ENCODE data around the gene PRICKLE3. TPM values are rescaled to one million over a fixed set of nuclear protein-coding genes. Genes with fewer than 3 reads are reported as not detected.
"Not testable (repeated sequence)": the region's sequence is repeated elsewhere in the genome, so short reads cannot be mapped to it uniquely, and the experiment has no call there.

The PRICKLE3 gene
- total RNA-seq, 1 donor from 2014 or later: 10.3 TPM

DNA sequence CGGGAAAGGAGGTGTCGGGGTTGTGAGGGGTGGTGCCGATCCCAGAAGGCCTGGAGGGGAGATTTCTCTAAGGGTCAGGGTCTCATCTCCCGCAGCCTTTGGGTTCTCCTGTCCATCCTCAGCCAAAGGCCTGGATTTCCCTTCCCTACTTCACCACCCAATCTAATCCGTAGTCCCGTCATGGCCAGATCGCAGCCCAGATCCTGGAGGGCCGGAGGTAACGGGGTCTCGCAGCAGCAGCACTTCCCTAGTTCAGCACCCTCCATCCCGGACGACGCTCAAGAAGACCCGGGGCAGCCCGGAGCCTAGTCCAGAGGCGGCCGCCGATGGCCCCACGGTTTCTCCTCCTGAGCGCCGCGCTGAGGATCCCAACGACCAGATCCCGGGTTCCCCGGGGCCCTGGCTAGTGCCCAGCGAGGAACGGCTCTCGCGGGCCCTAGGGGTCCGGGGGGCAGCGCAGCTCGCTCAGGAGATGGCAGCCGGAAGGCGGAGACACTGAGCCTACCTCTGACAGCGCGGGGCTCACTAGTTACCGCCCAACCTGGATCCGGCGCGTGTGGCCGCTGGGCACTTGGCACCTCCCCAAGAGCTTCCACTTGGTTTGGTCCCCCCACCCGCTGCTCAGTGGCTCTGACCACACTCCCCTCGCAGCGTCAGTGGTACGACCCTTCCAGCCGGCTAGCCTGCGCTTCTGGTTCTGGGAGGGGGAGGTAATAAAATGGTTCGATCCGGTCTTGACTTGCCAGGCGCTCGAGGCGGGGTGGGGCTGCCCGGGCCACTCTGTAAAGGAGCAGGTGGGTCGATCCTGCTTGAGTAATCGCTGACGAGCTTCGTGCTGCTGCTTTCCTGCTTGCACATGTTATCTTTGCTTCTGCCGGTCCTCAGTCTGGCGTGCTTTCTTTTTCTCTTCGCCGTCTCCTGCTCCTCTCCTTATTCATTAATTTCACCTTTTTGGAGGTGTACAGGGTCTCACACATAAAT is 20.0 kb downstream of the PRICKLE3 start:
- peak; percentile 91 for DNase-seq (ENCODE audit: low spot score)
- intact Hi-C loops (cut with DNase I): loop anchor here (2.0 kb wide), 1 partner anchor 19 kb away; no protein-coding TSS in a partner anchor

DNA sequence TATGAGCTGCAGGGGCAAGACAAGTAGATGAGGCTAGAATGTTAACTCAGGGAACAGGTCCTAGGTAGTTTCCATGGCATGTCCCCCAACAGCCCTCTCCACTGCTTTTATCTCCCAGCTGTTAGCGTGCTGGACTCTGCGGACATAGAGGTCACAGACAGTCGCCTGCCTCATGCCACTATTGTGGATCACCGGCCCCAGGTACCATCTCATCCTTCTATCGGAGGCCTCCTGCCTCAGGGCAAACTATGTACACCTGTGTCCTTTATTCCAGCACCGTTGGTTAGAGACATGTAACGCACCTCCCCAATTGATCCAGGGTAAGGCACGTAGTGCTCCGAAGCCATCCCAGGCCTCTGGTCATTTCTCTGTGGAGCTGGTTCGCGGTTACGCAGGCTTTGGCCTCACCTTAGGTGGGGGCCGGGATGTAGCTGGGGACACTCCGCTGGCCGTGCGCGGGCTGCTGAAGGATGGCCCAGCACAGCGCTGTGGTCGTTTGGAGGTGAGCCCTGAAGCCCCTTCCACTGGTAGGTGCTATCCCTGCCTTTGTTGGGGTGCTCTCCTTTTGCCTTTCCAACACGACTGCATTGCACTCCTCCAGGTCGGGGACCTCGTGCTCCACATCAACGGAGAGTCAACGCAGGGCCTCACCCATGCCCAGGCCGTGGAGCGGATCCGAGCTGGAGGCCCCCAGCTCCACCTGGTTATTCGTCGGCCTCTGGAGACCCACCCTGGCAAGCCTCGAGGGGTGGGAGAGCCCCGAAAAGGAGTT is 21.4 kb downstream of the PRICKLE3 start:
- intact Hi-C loops (cut with DNase I): loop anchor here (2.0 kb wide), 1 partner anchor 20 kb away; no protein-coding TSS in a partner anchor
- DNase-seq (ENCODE audit: low spot score): no peak

DNA sequence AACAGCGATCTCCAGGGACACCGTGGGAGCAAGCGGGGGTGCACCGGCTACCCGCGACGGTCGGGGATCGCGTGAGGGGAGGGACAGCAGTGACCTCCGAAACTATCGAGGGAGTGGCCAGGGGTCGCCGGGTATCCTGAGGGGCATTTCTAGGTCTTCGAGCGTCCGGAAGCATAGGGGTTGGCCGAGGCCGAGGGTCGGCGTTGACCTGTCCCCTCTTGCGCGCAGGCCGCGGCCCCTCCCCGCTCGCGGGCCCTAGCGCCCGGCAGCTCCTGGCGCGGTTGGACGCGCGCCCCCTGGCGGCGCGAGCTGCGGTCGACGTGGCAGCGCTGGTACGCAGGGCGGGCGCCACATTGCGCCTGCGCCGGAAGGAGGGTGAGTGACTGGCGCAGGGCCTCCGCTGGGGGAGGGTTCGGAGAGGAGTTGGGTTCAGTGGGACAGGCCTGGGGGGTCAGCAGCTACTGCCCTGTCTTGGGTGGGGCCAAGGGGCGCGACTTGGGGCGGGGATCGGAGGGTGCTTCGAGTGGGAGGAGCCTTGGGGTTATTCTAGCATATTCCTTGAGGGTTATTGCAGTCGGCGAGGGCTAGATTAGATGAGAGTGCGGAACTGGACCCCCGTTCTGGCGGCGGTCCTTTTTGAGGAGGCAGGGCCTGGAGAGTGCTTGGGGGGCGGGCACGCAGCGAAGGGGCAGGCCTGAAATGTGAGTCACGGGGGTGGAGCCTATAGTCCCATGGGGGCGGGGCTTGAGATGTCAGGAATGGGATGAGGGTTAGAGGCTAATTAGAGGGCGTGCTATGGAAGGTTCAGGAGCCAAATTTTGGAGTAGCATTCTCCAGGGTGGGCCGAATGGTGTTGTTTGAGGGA is 22.4 kb downstream of the PRICKLE3 start:
- intact Hi-C loops (cut with DNase I): loop anchor here (2.0 kb wide), 1 partner anchor 21 kb away; no protein-coding TSS in a partner anchor
- DNase-seq (ENCODE audit: low spot score): peak; percentile 93

DNA sequence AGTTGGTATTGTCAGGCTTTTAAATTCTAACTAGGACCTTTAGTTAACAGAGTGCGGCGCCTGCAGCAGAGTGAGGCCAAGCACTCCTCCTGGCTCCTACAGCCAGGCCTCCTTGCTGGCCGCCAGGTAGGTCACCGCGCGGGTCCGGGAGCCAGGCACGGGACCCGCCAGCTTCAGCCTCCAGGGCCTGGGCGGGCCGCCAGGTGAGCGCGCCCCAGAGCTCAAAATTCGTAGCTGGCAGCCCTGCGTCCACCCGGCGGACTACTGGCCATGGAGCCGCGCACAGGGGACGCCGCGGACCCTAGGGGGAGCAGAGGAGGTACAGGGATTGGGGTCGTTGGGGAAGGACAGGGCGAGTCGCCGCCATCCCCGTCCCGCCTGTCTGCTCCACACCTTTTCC is 23.6 kb downstream of the PRICKLE3 start, which contains the start of gene MAGIX:
TSS of gene MAGIX (plus strand) at position 139 of the 400 bp plus-strand sequence. CDS start at position 271, 132 bp downstream.
- DNase-seq (ENCODE audit: low spot score): no peak
- intact Hi-C loops (cut with DNase I): no loop called here

DNA sequence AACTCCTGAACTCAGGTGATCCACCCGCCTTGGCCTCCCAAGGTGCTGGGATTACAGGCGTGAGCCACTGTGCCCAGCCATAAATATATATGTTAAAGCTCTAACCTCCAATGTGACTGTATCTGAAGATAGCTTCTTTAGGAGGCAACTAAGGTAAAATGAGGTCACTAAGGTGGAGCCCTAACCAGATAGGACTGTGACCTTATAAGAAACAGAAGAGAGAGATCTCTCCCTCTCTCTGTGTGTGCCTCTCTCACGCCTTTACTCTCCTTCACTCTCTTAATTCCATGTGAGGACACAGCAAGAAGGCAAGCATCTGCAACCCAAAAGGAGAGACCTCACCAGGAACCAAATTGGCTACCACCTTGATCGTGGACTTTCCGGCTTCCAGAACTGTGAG is 24.5 kb downstream of the PRICKLE3 start:
- DNase-seq (ENCODE audit: low spot score): no peak
- intact Hi-C loops (cut with DNase I): no loop called here

DNA sequence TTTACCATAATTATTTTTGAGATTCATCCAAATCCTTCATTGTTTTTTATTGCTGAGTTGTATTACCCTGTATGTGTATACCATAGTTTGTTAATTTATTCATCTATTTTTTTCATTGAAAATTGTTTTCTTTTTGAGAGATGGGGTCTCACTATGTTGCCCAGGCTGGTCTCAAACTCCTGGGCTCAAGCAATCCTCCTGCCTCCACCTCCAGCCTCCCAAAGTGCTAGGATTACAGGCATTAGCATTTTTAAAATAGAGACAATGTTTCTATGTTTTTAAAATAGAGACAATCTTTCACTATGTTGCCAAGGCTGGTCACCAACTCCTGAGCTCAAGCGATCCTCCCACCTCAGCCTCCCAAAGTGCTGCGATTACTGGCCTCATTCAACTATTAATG is 25.3 kb downstream of the PRICKLE3 start:
- intact Hi-C loops (cut with DNase I): no loop called here
- DNase-seq (ENCODE audit: low spot score): no peak

DNA sequence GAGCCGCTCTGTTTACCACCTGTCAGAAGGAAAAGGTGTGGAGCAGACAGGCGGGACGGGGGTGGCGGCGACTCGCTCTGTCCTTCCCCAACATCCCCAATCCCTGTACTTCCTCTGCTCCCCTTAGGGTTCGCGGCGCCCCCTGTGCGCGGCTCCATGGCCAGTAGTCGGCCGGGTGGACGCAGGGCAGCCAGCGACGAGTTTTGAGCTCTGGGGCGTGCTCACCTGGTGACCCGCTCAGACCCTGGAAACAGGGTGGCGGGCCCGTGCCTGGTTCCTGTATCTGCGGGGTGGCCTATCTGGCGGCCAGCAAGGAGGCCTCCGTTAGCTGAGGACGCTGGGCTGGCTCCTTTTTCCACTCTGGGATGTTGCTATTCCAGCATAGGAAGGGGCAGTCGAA is 29.0 kb downstream of the PRICKLE3 start:
- intact Hi-C loops (cut with DNase I): no loop called here
- DNase-seq (ENCODE audit: low spot score): no peak

DNA sequence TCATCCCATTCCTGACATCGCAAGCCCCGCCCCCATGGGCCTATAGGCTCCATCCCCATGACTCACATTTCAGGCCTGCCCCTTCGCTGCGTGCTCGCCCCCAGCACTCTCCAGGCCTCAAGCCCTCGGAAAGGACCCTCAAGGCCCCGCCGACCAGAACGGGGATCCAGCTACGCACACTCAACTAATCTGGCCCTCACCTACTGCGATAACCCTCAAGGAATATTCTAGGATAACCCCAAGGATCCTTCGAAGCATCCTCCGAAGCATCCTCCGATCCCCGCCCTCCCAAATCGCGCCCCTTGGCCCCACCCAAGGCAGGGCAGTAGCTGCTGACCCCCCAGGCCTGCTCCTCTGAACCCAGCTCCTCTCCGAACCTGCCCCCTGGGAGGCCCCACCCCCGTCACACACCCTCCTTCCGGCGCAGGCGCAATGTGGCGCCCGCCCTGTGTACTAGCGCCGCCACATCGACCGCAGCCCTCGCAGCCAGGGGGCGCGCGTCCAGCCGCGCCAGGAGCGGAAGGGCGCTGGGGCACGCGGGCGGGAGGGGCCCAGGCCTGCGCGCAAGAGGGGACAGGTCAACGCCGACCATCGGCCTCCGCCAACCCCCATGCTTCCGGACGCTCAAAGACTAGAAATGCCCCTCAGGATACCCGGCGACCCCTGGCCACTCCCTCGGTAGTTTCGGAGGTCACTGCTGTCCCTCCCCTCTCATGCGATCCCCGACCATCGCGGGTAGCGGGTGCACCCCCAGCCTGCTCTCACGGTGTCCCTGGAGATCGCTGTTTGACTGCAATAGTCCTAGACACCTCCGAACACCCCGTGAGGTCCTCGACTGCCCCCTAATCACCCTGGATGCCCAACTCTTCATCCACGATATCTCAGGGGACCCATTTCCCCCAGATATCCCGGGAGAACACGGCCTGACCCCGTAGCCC is 30.0 kb downstream of the PRICKLE3 start:
- DNase-seq (ENCODE audit: low spot score): peak; percentile 94
- intact Hi-C loops (cut with DNase I): no loop called here

DNA sequence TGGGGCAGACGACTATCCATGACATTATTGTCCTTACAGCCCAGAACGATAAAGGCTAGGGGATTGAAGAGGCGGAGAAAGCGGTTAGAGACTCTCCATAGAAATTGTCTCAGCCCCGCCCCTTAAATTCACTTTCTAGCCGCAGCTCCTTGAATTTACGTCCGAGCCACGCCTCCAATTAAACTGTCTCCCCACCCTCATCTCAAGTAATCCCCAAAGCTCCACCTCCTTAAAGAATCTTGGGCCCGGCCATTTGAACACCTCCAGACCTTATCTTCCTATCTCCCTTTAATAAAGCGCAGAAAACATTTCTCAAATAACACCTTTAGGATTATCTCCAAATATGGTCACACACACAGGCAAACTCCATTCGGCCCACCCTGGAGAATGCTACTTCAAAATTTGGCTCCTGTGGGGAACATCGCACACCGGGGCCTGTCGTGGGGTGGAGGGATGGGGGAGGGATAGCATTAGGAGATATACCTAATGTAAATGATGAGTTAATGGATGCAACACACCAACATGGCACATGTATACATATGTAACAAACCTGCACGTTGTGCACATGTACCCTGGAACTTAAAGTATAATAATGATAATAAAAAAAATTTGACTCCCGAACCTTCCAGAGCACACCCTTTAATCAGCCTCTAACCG is 30.8 kb downstream of the PRICKLE3 start:
- DNase-seq (ENCODE audit: low spot score): no peak
- intact Hi-C loops (cut with DNase I): no loop called here

DNA sequence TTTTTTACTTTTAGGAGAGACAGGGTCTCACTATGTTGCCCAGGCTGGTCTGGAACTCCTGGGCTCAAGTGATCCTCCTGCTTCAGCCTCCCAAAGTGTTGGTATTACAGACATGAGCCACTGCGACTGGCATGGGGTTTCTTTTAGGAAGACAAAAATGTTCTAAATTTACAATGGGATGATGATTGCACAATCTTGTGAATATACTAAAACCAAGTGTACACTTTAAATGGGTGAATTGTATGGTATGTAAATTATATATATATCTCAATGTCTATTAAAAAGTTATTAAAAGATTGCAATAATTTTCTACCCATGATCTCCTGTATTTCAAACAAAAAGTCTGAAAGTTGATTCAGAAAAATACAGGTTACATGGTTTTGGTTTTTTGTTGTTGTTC is 32.7 kb downstream of the PRICKLE3 start:
- DNase-seq (ENCODE audit: low spot score): no peak
- intact Hi-C loops (cut with DNase I): no loop called here

DNA sequence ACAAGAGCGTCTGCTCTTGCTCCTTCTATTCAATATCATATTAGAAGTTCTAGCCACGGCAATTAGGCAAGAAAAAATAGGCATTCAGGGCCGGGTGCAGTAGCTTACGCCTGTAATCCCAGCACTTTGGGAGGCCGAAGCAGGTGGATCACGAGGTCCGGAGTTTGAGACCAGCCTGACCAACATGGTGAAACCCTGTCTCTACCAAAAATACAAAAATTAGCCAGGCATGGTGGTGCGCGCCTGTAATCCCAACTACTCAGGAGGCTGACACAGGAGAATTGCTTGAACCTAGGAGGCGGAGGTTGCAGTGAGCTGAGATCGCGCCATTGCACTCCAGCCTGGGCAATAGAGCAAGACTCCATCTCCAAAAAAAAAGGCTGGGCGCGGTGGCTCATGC is 36.9 kb downstream of the PRICKLE3 start:
- DNase-seq (ENCODE audit: low spot score); intact Hi-C loops (cut with DNase I): not testable (repeated sequence)

DNA sequence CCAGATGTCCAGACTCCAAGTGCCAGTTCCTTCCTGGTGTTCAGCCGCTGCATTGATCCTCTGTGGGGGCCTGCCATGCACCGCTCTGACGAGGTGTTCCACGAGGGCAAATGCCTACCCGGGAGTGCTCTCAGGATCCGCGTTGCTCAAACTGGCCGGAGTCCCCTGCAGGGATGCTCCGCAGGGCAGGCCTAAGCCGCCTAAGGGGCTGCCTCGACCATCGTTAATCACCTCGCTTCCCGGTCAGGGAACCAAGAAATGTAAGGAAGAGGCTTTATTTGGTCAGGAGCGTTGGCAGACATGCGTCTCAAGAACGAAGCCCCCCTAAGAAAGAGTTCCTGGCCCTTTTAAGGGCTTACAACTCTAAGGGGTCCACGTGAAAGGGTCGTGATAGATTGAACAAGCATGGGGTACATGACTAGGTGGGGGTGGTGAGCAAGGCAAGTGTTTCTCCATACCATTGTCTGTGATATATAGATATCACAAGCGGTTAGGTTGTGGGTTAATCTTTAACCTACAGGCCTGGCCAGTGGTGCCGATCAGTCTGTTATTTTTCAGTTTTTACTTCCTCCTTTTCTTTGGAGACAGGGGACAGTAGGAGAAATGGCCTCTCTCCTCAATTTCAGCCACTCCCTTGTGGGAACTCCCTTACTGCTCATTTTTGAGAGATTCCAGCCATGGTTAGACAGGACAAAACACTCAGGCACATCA is 37.6 kb downstream of the PRICKLE3 start:
- intact Hi-C loops (cut with DNase I): not testable (repeated sequence)

DNA sequence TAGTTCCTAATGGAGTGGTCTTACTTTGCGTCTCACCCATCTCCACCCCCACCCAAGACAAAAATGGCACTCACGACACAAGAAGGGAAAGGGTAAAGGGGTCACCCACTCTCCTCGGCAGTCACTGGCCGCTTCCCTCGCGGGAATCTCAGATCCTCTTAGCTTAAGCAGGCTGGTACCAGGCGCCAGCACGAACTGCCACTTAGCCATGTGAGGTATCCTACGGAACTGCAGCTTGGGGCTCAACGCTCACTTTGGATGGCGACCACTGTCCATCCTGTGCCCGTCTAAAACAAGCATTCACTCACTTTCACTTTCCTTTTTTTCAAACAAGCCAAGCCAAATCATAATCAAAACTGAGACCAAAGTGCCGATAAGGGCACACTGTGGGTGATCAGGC is 38.2 kb downstream of the PRICKLE3 start:
- DNase-seq (ENCODE audit: low spot score): no peak
- intact Hi-C loops (cut with DNase I): no loop called here

More for the DNA sequence above, 37.6 kb downstream of the PRICKLE3 start:
- not testable (repeated sequence) for DNase-seq (ENCODE audit: low spot score)

DNA sequence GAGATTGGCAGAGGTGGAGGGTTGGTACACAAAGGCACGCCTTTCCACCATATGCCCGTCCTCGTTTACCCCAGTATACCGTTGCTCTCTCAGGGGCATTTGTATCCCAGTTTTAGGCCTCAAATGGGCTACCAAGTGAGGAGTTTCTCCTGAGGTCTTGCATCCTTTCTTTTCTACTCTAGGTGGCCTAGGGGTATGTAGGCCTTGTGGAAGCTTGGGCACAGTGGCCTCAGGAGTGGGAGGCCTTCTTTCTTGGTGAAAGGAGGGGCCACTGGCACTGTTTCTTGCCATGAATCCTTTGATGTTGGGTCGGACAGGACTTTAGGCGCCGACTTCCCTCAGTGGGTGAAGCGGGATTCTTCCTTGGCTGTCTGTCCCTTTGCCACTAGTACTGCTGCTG is 38.9 kb downstream of the PRICKLE3 start:
- DNase-seq (ENCODE audit: low spot score): no peak
- intact Hi-C loops (cut with DNase I): no loop called here

DNA sequence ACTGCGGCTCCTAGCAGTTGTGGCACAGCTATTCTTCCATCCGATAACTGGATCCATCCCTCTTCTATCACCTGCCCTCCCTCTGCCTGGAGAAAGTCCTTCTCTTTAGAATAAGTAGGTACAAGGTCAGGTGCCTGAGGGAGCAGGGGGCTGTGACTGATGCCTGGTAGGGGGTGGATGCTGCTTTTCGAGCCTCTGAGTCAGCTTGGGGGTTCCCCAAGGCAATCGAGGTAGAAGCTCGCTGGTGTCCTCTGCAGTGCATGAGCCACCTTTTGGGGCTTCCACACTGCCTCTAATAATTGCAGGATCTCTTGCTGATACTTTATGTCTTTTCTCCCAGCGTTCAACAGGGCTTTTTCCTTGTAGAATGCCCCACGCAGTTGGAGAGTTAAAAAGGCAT is 43.0 kb downstream of the PRICKLE3 start:
- DNase-seq (ENCODE audit: low spot score); intact Hi-C loops (cut with DNase I): not testable (repeated sequence)

DNA sequence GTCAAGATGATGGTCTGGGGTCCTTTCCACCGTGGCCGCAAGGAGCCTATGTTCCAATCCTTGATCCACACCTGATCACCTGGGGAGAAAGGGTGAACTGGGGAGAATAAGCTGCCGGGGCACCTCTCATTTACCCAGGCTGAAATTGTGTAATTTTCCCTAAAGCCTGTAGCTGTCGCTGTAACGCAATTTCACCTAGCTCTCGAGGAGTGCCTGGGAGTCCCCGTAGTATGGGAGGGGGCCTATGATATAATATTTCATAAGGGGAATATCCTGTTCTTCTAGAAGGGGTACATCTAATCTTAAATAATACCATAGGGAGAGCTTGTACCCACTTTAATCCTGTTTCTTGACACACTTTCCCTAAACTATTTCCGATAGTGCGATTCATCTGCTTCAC is 43.9 kb downstream of the PRICKLE3 start:
- intact Hi-C loops (cut with DNase I); DNase-seq (ENCODE audit: low spot score): not testable (repeated sequence)

DNA sequence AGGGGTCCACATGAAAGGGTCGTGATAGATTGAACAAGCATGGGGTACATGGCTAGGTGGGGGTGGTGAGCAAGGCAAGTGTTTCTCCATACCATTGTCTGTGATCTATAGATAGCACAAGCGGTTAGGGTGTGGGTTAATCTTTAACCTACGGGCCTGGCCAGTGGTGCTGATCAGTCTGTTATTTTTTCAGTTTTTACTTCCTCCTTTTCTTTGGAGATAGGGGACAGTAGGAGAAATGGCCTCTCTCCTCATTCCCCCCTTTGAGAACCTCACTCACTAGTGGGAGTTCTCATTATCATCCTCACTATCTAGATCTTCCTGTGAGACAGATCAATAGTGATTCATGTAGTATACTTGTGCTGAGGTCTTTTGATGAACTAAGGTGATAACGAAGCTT is 46.5 kb downstream of the PRICKLE3 start:
- DNase-seq (ENCODE audit: low spot score): no peak
- intact Hi-C loops (cut with DNase I): no loop called here
